Jurkat, Clone E6-1 (cell line): ENCODE measurements around the gene GSG1L.

Experiments used
- DNase-seq: peaks from one replicate; pipeline ENCODE4 v3.0.0-alpha.2; 2011; ENCODE audit warnings: low read depth, low spot score
- H3K4me3 ChIP-seq: 2 replicates; pipeline ENCODE4 v1.5.1; 2011; ENCODE audit warnings: mild to moderate bottlenecking, low read length, control low read depth, moderate library complexity

The GSG1L gene

GRCh38 chr16:28068976-28069375 is 5.5 kb upstream of the GSG1L start:
- no peak overlapping the region for H3K4me3 ChIP-seq
- DNase-seq, result no peak

- no peak overlapping the region for H3K4me3 ChIP-seq
- no peak for DNase-seq
Observed at GRCh38 chr16:28067604-28068379, 4.3 kb upstream of the GSG1L start.

GRCh38 chr16:28064706-28065249 is 1.3 kb upstream of the GSG1L start:
- no peak for DNase-seq
- no peak overlapping the region for H3K4me3 ChIP-seq

GRCh38 chr16:28064150-28064549 is 636 bp upstream of the GSG1L start:
- no peak overlapping the region for H3K4me3 ChIP-seq
- DNase-seq, result no peak

- DNase-seq, result no peak
- no peak overlapping the region for H3K4me3 ChIP-seq
Observed at GRCh38 chr16:28062847-28063521, 530 bp downstream of the GSG1L start.

- no peak overlapping the region for H3K4me3 ChIP-seq
Observed at GRCh38 chr16:28062261-28062846, 1.2 kb downstream of the GSG1L start.

GRCh38 chr16:28061352-28062101 is 2.0 kb downstream of the GSG1L start:
- no peak overlapping the region for H3K4me3 ChIP-seq
- no peak for DNase-seq

More at GRCh38 chr16:28062261-28062846, 1.2 kb downstream of the GSG1L start:
- DNase-seq, result no peak

GRCh38 chr16:28059841-28060575 is 3.5 kb downstream of the GSG1L start:
- H3K4me3 ChIP-seq, result no peak overlapping the region
- no peak for DNase-seq

- H3K4me3 ChIP-seq, result no peak overlapping the region
- no peak for DNase-seq
Observed at GRCh38 chr16:28058839-28059589, 4.5 kb downstream of the GSG1L start.

- H3K4me3 ChIP-seq, result no peak overlapping the region
- DNase-seq, result no peak
Observed at GRCh38 chr16:28057949-28058348, 5.6 kb downstream of the GSG1L start.

- H3K4me3 ChIP-seq, result no peak overlapping the region
- DNase-seq, result no peak
Observed at GRCh38 chr16:28053461-28053860, 10.1 kb downstream of the GSG1L start.

GRCh38 chr16:28052274-28053128 is 11.0 kb downstream of the GSG1L start:
- DNase-seq, result no peak
- no peak overlapping the region for H3K4me3 ChIP-seq

- DNase-seq, result no peak
- H3K4me3 ChIP-seq, result no peak overlapping the region
Observed at GRCh38 chr16:28051486-28051885, 12.0 kb downstream of the GSG1L start.

- DNase-seq, result no peak
- no peak overlapping the region for H3K4me3 ChIP-seq
Observed at GRCh38 chr16:28042811-28043210, 20.7 kb downstream of the GSG1L start.

- H3K4me3 ChIP-seq, result no peak overlapping the region
- DNase-seq, result no peak
Observed at GRCh38 chr16:28041615-28042014, 21.9 kb downstream of the GSG1L start.

GRCh38 chr16:28040039-28040438 is 23.5 kb downstream of the GSG1L start:
- DNase-seq, result no peak
- no peak overlapping the region for H3K4me3 ChIP-seq

GRCh38 chr16:28039493-28039892 is 24.0 kb downstream of the GSG1L start:
- H3K4me3 ChIP-seq, result no peak overlapping the region
- no peak for DNase-seq
